ENCODE results near the gene USP31.

DNA sequence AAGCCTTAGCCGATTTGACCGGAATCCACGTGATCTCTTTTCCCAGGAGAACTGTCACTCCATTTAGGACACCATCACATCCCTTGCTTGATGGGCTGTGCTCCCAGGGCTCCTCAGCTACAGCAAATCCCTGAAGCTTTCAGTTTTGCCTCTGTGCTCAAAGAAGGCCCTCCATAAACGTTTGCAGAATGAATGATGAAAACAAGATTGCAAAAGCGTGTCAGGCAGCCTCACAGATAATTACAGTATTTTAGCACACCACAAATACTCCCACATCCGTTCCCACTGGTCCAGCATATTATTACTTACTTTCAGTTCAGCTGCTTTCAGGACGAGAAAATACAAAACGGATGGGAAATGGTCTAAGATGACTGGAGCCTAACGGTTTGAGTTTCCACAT, 84.6 kb downstream of the USP31 start:
- TF ChIP-seq, protein P1, sequence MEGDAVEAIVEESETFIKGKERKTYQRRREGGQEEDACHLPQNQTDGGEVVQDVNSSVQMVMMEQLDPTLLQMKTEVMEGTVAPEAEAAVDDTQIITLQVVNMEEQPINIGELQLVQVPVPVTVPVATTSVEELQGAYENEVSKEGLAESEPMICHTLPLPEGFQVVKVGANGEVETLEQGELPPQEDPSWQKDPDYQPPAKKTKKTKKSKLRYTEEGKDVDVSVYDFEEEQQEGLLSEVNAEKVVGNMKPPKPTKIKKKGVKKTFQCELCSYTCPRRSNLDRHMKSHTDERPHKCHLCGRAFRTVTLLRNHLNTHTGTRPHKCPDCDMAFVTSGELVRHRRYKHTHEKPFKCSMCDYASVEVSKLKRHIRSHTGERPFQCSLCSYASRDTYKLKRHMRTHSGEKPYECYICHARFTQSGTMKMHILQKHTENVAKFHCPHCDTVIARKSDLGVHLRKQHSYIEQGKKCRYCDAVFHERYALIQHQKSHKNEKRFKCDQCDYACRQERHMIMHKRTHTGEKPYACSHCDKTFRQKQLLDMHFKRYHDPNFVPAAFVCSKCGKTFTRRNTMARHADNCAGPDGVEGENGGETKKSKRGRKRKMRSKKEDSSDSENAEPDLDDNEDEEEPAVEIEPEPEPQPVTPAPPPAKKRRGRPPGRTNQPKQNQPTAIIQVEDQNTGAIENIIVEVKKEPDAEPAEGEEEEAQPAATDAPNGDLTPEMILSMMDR (IDR thresholded peaks at IDR 0.05) = no peak
- TF ChIP-seq POLR2A (IDR thresholded peaks at IDR 0.05) = no peak

Data from thyroid gland (tissue), 4 donors.